GM23338 (cell line): ENCODE data around the gene WDR35. TPM values are rescaled to one million over a fixed set of nuclear protein-coding genes. Genes with fewer than 3 reads are reported as not detected.

Experiments used
- ATAC-seq: fragments of 200-7000 bp; cut with Tn5 transposase; 3 replicates; pipeline ENCODE4 v1.9.1; 2020
- DNase-seq: peaks from one replicate; pipeline ENCODE4 v3.0.0-alpha.2; 2015; ENCODE audit warnings: low spot score
- H2AFZ ChIP-seq: fragments of 200-600 bp; sonication (generic); 2 replicates; pipeline ENCODE4 v1.8.0; 2016; ENCODE audit warnings: antibody characterized with exemption, mild to moderate bottlenecking, moderate library complexity
- H3F3A ChIP-seq: fragments of 200-600 bp; sonication (generic); replicated peaks from 2 replicates; pipeline ENCODE4 v1.8.0; 2017; ENCODE audit warnings: antibody characterized with exemption, mixed run types, low read depth
- H3K27ac ChIP-seq: fragments of 200-600 bp; sonication (generic); 2 replicates; pipeline ENCODE4 v1.6.1; 2016; ENCODE audit warnings: low read depth
- H3K27me3 ChIP-seq: fragments of 200-600 bp; sonication (generic); 2 replicates; pipeline ENCODE4 v1.8.0; 2016; ENCODE audit warnings: mild to moderate bottlenecking, mixed run types, moderate library complexity; ENCODE audit not compliant: insufficient read depth
- H3K36me3 ChIP-seq: fragments of 200-600 bp; sonication (generic); 2 replicates; pipeline ENCODE4 v1.8.0; 2016; ENCODE audit warnings: mild to moderate bottlenecking; ENCODE audit not compliant: insufficient read depth
- H3K4me1 ChIP-seq: fragments of 200-600 bp; sonication (generic); 2 replicates; pipeline ENCODE4 v1.8.0; 2016; ENCODE audit warnings: mild to moderate bottlenecking, moderate library complexity; ENCODE audit not compliant: insufficient read depth
- H3K4me2 ChIP-seq: fragments of 200-600 bp; sonication (generic); 2 replicates; pipeline ENCODE4 v1.7.1; 2017; ENCODE audit warnings: mixed run types
- H3K4me3 ChIP-seq: fragments of 200-600 bp; sonication (generic); 2 replicates; pipeline ENCODE4 v1.6.1; 2016; ENCODE audit warnings: mixed run types
- H3K79me2 ChIP-seq: fragments of 200-600 bp; sonication (generic); replicated peaks from 2 replicates; pipeline ENCODE4 v1.8.0; 2017; ENCODE audit warnings: mild to moderate bottlenecking; ENCODE audit not compliant: insufficient read depth
- H3K9me2 ChIP-seq: fragments of 200-600 bp; sonication (generic); 2 replicates; pipeline ENCODE4 v1.8.0; 2017; ENCODE audit not compliant: insufficient read depth
- H4K20me1 ChIP-seq: fragments of 200-600 bp; sonication (generic); replicated peaks from 2 replicates; pipeline ENCODE4 v1.8.0; 2017; ENCODE audit warnings: mild to moderate bottlenecking; ENCODE audit not compliant: insufficient read depth
- H3K27ac Mint-ChIP-seq: 2 replicates; pipeline ENCODE4 v1.8.0; 2020; ENCODE audit warnings: inconsistent platforms, mild to moderate bottlenecking, moderate library complexity, mixed read lengths
- H3K27me3 Mint-ChIP-seq: 3 replicates; pipeline ENCODE4 v1.8.0; 2022; ENCODE audit warnings: low read depth, mild to moderate bottlenecking, moderate library complexity, mixed read lengths, inconsistent platforms; ENCODE audit not compliant: insufficient read depth, poor library complexity
- H3K36me3 Mint-ChIP-seq: 3 replicates; pipeline ENCODE4 v1.8.0; 2021; ENCODE audit warnings: low read depth, mild to moderate bottlenecking, inconsistent platforms, moderate library complexity, mixed read lengths
- H3K4me1 Mint-ChIP-seq: 3 replicates; pipeline ENCODE4 v1.8.0; 2020; ENCODE audit warnings: mild to moderate bottlenecking, inconsistent platforms, mixed read lengths
- H3K4me3 Mint-ChIP-seq: 3 replicates; pipeline ENCODE4 v1.8.0; 2021; ENCODE audit warnings: moderate library complexity, mild to moderate bottlenecking, inconsistent platforms, mixed read lengths
- H3K9me3 Mint-ChIP-seq: 3 replicates; pipeline ENCODE4 v1.8.0; 2020; ENCODE audit warnings: moderate library complexity, mild to moderate bottlenecking, inconsistent platforms, mixed read lengths
- CREB1 ChIP-seq: fragments of 250-450 bp; sonication (Bioruptor Pico); IDR thresholded peaks from 2 replicates; pipeline ENCODE4 v1.5.0; 2020; ENCODE audit warnings: low read depth, mild to moderate bottlenecking, moderate library complexity
- EZH2 ChIP-seq: fragments of 200-600 bp; sonication (generic); IDR thresholded peaks from one replicate; pipeline ENCODE4 v1.8.0; 2017; ENCODE audit warnings: antibody characterized with exemption, mild to moderate bottlenecking, low read depth; ENCODE audit not compliant: unreplicated experiment
- EZH2phosphoT487 ChIP-seq: fragments of 200-600 bp; sonication (generic); IDR thresholded peaks from one replicate; pipeline ENCODE4 v1.8.1; 2018; ENCODE audit warnings: antibody characterized with exemption; ENCODE audit not compliant: unreplicated experiment
- JUNB ChIP-seq: IDR thresholded peaks from one replicate; pipeline ENCODE4 v1.6.1; 2016; ENCODE audit warnings: antibody characterized with exemption; ENCODE audit not compliant: unreplicated experiment
- NANOG ChIP-seq: IDR thresholded peaks from 2 replicates; pipeline ENCODE4 v1.6.1; 2016; ENCODE audit warnings: antibody characterized with exemption, borderline replicate concordance
- POLR2AphosphoS5 ChIP-seq: IDR thresholded peaks from 2 replicates; pipeline ENCODE4 v1.6.1; 2016; ENCODE audit warnings: antibody characterized with exemption, low read depth
- REST ChIP-seq: IDR thresholded peaks from one replicate; pipeline ENCODE4 v1.6.1; 2018; ENCODE audit warnings: antibody characterized with exemption; ENCODE audit not compliant: unreplicated experiment
- STAT1 ChIP-seq: IDR thresholded peaks from one replicate; pipeline ENCODE4 v1.6.1; 2016; ENCODE audit warnings: antibody characterized with exemption; ENCODE audit not compliant: unreplicated experiment
- ZNF114 ChIP-seq: fragments of 250-450 bp; sonication (Bioruptor Pico); IDR thresholded peaks from 2 replicates; pipeline ENCODE4 v1.5.0; 2020; ENCODE audit warnings: mild to moderate bottlenecking, moderate library complexity
- ZNF331 ChIP-seq: fragments of 250-450 bp; sonication (Bioruptor Pico); IDR thresholded peaks from 2 replicates; pipeline ENCODE4 v1.5.0; 2020; ENCODE audit warnings: low read depth, mild to moderate bottlenecking, moderate library complexity
- ZNF462 ChIP-seq: fragments of 250-450 bp; sonication (Bioruptor Pico); IDR thresholded peaks from 2 replicates; pipeline ENCODE4 v1.5.0; 2020; ENCODE audit warnings: mild to moderate bottlenecking, moderate library complexity
- polyA plus RNA-seq: library from polyadenylated mRNA; unstranded; fragments of >200 nt; fragmentation: Nextera tagmentation; extraction: Ambion mirVana; gene quantifications from 2 replicates; pipeline ENCODE4 v1.2.1, GENCODE V29; 2016
- total RNA-seq: library from RNA; depleted of rRNA; stranded (reverse); fragments of >200 nt; shearing (Covaris generic); gene quantifications from 2 replicates; pipeline ENCODE4 v1.2.3, GENCODE V29; 2014
- TF ChIP-seq, protein P1 (sequence below): IDR thresholded peaks from 2 replicates; pipeline ENCODE4 v1.6.1; 2016; ENCODE audit warnings: antibody characterized with exemption
- TF ChIP-seq, protein P2 (sequence below), 2 experiments: fragments of 200-600 bp in 1 of 2; sonication (generic) in 1 of 2; conservative IDR thresholded peaks; 2 replicates each; pipeline versions ENCODE4 v1.5.1 to v1.6.1; 2016 to 2017; ENCODE audit warnings: antibody characterized with exemption in 2 of 2, low read depth in 2 of 2, mild to moderate bottlenecking in 2 of 2, moderate library complexity in 1 of 2

The WDR35 gene
- total and polyA plus RNA-seq, 2 experiments from 2014 or later, result 5.3 to 20.0 TPM

DNA sequence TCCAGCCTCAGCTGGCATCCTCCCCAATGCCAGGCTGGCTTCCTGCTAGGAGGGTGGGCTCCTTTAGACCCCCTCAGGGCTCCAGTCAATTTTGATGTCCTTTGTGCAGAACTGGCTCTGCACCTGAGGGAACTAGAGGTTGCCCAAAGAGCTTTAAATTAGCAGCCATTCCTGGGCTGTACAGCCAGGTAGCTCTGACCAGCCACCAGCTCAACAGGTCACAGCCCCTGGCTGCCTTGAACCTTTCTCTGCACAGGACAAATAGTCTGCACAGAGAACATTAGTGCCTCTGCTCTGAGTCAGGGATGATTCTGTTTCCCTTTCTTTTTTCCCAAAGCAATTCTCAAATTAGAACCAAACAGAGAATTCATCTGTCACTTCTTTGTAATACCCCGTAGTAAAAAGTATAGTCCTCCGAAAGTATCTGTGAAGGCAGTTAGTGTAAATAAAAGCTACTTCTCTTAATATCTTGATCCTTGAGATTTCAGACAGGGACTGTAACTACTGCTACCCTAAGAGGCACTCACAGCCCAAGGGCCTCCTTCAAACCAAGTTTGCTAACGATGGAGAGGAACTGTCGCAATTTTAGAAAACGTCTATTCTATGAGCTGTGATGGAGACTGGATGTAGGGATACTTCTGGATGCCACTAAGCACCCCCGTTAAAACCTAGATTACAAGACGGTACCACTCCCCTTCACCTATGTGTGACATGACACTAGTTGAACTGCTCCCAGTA lies 91.1 kb downstream of the WDR35 start:
- no peaks in the 10 kb centered on the region for H3K27me3 ChIP-seq
- H3K27ac ChIP-seq, result no peak overlapping the region
- peaks cover 3% of the 10 kb centered on the region; the same call in 1 of the 2 replicates for H3K4me1 ChIP-seq
- H3K4me2 ChIP-seq, result no peak overlapping the region
- no peaks in the 10 kb centered on the region for H3K36me3 ChIP-seq
- H3F3A ChIP-seq, result no peaks in the 10 kb centered on the region
- no peak overlapping the region for H3K27ac Mint-ChIP-seq
- peaks cover 23% of the 10 kb centered on the region for H3K79me2 ChIP-seq
- H4K20me1 ChIP-seq, result no peaks in the 10 kb centered on the region; the same call in 1 of the 2 replicates
- H3K27me3 Mint-ChIP-seq, result peaks cover 7% of the 10 kb centered on the region
- H2AFZ ChIP-seq, result no peak overlapping the region
- H3K36me3 Mint-ChIP-seq, result no peaks in the 10 kb centered on the region
- no peak overlapping the region for H3K4me3 ChIP-seq
- ATAC-seq (no peak), DNase-seq (no peak)
- H3K4me3 Mint-ChIP-seq, result no peak overlapping the region
- no peaks in the 10 kb centered on the region for H3K9me2 ChIP-seq
- H3K9me3 Mint-ChIP-seq, result no peaks in the 10 kb centered on the region
- TF ChIP-seq CREB1 (no peak), STAT1 (no peak), ZNF114 (CRISPR knock-in tag) (no peak), POLR2AphosphoS5 (no peak), REST (no peak), ZNF331 (CRISPR knock-in tag) (no peak), NANOG (no peak), EZH2phosphoT487 (no peak), ZNF462 (CRISPR knock-in tag) (no peak), JUNB (no peak), EZH2 (no peak)
- TF ChIP-seq, protein P1, sequence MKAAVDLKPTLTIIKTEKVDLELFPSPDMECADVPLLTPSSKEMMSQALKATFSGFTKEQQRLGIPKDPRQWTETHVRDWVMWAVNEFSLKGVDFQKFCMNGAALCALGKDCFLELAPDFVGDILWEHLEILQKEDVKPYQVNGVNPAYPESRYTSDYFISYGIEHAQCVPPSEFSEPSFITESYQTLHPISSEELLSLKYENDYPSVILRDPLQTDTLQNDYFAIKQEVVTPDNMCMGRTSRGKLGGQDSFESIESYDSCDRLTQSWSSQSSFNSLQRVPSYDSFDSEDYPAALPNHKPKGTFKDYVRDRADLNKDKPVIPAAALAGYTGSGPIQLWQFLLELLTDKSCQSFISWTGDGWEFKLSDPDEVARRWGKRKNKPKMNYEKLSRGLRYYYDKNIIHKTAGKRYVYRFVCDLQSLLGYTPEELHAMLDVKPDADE, result no peak
- TF ChIP-seq, protein P2, sequence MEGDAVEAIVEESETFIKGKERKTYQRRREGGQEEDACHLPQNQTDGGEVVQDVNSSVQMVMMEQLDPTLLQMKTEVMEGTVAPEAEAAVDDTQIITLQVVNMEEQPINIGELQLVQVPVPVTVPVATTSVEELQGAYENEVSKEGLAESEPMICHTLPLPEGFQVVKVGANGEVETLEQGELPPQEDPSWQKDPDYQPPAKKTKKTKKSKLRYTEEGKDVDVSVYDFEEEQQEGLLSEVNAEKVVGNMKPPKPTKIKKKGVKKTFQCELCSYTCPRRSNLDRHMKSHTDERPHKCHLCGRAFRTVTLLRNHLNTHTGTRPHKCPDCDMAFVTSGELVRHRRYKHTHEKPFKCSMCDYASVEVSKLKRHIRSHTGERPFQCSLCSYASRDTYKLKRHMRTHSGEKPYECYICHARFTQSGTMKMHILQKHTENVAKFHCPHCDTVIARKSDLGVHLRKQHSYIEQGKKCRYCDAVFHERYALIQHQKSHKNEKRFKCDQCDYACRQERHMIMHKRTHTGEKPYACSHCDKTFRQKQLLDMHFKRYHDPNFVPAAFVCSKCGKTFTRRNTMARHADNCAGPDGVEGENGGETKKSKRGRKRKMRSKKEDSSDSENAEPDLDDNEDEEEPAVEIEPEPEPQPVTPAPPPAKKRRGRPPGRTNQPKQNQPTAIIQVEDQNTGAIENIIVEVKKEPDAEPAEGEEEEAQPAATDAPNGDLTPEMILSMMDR (conservative IDR thresholded peaks at IDR 0.05; ENCODE audit: low read depth in 2 of 2), result no peak
- H3K4me1 Mint-ChIP-seq, result peaks cover 16% of the 10 kb centered on the region
